ENCODE data around the gene AMIGO3. TPM values are rescaled to one million over a fixed set of nuclear protein-coding genes. Genes with fewer than 3 reads are reported as not detected.
"Not testable (repeated sequence)": the region's sequence is repeated elsewhere in the genome, so short reads cannot be mapped to it uniquely, and the experiment has no call there.

Gene AMIGO3
- total RNA-seq, 1 donor = 3.8 TPM

DNA sequence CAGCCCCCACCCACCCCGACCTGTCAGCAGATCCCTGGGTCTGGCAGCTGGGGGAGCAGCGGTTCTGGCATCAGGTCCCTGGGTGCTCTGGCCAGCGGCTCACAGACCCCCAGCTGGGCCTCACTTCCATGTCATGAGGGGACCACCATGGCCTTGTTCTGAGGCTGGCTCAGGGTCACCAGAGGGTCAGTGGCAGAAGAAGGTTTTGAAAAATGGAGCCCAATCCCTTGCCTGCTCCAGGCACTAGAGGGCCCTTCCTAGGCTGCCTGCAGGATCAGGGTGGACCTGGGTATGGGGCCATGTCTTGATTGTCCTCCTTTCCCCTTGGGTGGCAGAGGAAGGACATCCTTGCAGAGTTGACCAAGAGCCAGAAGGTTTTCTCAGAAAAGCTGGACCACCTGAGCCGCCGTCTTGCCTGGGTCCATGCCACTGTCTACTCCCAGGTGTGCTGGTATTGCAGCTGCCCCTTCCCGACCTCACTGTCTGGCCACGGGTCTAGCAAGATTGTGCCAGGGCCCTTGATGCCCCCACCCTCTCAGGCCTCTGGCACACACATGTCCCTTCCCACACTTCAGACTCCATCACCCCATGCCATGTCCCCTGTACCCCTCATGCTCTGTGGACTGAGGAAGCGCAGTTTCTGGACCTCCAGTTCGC, 12.9 kb downstream of the AMIGO3 start:
- Histone ChIP-seq H3K27me3 (ENCODE audit: insufficient read depth, low read length) (no peaks in the 10 kb centered on the region), H3K9me3 (ENCODE audit: low read depth, low read length) (no peaks in the 10 kb centered on the region), H3K4me3 (ENCODE audit: low read length) (no peak overlapping the region), H3K4me1 (ENCODE audit: insufficient read depth, low read length) (no peaks in the 10 kb centered on the region)

DNA sequence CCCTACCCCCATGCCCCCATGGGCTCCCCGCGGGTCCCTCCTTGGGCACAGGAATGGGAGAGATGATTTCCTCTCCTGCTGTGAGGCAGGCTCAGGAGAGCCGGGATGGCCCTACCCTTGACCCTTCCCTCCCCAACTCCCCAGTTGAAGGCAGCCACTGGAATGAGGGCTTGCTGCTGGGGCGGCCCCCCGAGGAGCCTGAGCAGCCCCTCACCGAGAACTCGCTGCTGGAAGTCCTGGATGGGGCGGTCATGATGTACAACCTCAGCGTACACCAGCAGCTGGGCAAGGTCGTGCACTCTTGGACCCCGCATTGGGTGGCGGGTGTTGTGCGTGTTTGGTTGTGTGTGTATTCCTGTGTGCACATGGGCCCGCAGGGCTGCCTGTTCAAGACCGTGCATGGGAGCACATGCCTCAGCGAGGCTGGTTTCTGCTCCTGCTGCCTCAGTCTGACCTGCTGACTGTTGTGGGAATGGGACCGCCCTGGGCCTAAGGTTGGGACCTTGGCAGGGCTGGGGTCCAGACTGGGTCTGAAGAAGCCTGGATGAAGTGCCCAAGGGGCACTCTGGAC, 14.0 kb downstream of the AMIGO3 start:
- H3K27me3 ChIP-seq (ENCODE audit: insufficient read depth, low read length) = no peaks in the 10 kb centered on the region
- no peaks in the 10 kb centered on the region for H3K9me3 ChIP-seq (ENCODE audit: low read depth, low read length)
- H3K4me3 ChIP-seq (ENCODE audit: low read length) = no peak overlapping the region
- H3K4me1 ChIP-seq (ENCODE audit: insufficient read depth, low read length) = no peaks in the 10 kb centered on the region

DNA sequence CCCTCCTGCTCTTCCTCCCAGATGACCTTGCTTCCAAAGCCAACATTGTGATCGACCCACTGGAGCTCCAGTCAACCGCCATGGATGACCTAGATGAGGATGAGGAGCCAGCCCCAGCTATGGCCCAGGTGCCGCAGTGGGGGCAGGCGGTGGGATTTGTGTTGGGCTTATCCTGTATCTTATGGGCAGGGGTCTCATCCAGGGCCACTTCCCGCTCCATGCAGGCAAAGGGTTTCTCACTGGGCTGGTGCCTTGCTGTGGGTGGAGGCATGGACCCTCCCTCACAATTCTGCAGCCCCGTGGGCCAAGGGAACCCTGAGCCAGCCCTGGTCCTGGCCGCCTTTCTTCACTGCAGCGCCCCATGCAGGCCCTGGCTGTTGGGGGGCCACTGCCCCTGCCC, 14.9 kb downstream of the AMIGO3 start:
- Histone ChIP-seq H3K4me1 (ENCODE audit: insufficient read depth, low read length) (no peaks in the 10 kb centered on the region), H3K9me3 (ENCODE audit: low read depth, low read length) (no peaks in the 10 kb centered on the region), H3K27me3 (ENCODE audit: insufficient read depth, low read length) (no peaks in the 10 kb centered on the region), H3K4me3 (ENCODE audit: low read length) (no peak overlapping the region)

DNA sequence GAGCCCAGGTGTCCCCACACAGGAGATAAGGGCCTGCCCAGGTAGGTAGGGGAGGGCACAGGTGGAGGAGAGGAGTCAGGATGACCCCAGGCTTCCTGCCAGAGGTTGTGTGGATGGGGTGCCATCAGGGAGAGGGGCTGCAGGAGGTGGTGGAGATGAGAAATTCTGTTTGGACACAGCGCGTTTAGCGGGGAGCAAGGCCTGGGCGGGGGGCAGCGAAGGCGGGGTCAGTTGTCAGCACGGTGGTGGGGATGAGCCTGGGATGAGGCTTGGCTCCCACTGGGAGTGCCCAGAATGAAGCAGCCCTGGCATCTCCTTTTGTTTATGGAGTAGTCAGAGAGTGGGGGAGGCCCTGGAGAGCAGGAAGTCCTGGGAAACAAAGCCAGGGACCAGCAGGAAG, 15.5 kb downstream of the AMIGO3 start:
- Histone ChIP-seq H3K4me3 (ENCODE audit: low read length) (no peak overlapping the region), H3K4me1 (ENCODE audit: insufficient read depth, low read length) (no peaks in the 10 kb centered on the region), H3K27me3 (ENCODE audit: insufficient read depth, low read length) (no peaks in the 10 kb centered on the region), H3K9me3 (ENCODE audit: low read depth, low read length) (no peaks in the 10 kb centered on the region)

DNA sequence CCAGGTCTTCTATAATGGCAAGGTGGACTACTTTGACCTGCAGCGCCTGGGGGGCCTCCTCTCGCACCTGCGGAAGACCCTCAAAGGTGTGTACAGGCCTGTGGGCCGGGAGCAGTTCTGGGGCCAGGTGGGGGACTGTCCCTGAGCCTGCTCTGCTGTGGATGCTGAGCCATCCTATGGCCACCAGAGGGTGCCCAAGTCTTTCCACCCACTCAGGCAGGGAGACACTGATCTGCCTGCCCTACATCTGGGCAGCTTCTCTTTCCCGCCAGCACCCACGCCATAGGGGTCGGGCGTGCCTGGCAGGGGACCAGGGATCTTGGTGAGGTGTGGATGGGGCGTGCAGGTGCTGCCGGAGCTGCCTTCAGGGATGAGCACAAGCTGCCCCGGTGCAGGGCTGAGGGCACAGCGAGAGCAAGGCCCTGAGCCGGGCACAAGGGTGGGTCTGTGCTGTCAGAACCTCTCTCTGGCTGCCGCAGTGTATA, 16.0 kb downstream of the AMIGO3 start:
- Histone ChIP-seq H3K4me1 (ENCODE audit: insufficient read depth, low read length) (no peaks in the 10 kb centered on the region), H3K4me3 (ENCODE audit: low read length) (no peak overlapping the region), H3K9me3 (ENCODE audit: low read depth, low read length) (no peaks in the 10 kb centered on the region), H3K27me3 (ENCODE audit: insufficient read depth, low read length) (no peaks in the 10 kb centered on the region)

DNA sequence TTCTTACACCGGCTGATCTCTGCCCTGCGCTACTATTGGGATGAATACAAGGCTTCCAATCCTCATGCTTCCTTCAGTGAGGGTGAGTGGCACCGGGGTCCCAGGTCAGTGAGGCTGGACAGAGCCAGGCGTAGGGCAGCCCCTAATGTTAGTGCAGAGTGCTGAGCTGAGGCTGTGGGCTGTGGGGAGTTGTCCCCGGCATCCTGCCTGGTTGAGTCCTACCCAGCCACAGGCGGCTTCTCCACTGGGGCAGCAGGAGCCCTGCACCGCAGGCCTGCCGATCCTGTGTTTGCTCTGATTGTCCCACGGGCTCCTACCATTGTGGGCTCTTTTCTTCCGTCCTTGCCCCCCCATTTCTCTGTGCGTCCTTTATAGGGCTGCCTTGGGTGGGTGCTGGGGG, 16.8 kb downstream of the AMIGO3 start:
- Histone ChIP-seq H3K27me3 (ENCODE audit: insufficient read depth, low read length) (no peaks in the 10 kb centered on the region), H3K4me1 (ENCODE audit: insufficient read depth, low read length) (no peaks in the 10 kb centered on the region), H3K9me3 (ENCODE audit: low read depth, low read length) (no peaks in the 10 kb centered on the region), H3K4me3 (ENCODE audit: low read length) (no peak overlapping the region)

DNA sequence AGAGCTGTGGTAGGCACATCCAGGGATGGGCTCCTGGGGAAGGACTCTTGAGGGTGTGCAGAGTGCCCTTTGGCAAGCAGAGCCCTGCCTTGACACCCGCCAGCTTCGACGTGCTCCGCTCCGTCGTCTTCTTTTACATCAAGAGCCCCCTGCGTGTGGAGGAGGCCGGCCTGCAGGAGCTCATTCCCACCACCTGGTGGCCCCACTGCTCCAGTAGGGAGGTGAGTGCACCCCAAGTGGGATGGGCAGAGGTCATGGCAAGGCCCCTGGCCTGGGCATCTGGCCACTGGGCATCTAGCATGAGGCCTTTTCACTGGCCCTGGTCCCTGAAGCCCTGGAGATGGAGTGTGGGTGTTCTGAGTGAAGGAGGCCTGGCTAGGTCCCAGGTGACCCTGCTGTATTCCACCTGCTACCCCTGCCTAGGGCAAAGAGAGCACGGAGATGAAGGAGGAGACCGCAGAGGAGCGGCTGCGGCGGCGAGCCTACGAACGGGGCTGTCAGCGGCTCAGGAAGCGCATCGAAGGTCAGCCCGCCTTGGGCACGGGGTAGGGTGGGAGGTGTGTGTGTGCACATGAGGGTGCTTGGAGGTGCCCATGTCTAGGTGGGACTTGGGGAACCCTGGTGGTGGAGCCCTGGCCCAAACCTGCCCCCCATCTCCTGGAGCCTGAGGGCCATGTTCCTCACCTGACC, 18.0 kb downstream of the AMIGO3 start:
- Histone ChIP-seq H3K27me3 (ENCODE audit: insufficient read depth, low read length) (no peaks in the 10 kb centered on the region), H3K4me1 (ENCODE audit: insufficient read depth, low read length) (no peaks in the 10 kb centered on the region), H3K9me3 (ENCODE audit: low read depth, low read length) (no peaks in the 10 kb centered on the region), H3K4me3 (ENCODE audit: low read length) (no peak overlapping the region)

DNA sequence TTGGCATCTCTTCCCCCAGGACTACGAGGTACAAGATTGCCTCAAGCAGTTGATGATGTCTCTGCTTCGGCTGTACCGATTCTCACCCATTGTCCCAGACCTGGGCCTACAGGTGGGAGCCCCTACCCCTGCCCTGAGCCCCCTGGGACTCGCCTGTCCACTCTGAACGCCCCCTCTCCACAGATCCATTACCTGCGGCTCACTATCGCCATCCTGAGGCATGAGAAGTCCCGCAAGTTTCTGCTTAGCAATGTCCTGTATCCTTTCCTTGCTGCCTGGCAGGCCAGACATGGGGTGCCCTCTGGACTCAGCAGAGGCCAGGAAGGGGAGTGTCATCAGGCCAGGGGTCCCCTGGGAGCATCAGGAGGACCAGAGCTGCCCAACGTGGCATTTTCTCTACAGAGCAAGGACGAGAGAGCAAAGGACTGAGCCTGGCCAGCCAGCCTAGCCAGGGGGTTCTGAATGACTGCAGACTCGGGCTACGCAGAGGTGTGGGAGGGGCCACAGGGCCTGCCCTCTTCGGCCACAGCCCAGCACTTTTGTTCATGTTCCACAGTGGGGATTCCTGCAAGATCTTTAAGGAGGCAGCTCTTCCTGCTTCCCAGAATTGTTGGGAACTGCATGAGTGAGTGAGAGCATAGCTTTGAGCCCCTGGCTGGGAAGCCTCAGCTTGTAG, 18.9 kb downstream of the AMIGO3 start:
- H3K27me3 ChIP-seq (ENCODE audit: insufficient read depth, low read length) = no peaks in the 10 kb centered on the region
- no peaks in the 10 kb centered on the region for H3K4me1 ChIP-seq (ENCODE audit: insufficient read depth, low read length)
- no peak overlapping the region for H3K4me3 ChIP-seq (ENCODE audit: low read length)
- no peaks in the 10 kb centered on the region for H3K9me3 ChIP-seq (ENCODE audit: low read depth, low read length)

DNA sequence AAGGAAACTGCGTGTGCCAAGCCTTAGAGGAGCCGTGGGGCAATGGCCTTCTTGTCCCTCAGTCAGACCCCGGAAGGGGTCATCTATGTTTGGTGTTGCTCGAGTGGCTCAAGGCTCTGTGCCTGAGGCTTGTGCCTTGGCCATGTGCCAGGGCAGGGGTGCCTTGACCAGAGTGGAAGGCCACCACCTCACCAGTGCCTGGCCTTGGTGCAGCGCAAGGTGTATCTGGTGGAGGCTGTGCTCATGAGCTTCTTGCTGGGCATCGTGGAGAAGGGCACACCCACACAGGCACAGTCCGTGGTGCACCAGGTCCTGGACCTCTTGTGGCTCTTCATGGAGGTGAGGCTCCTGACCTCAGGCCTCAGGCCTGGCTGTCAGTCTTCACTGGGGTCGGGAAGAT, 19.5 kb downstream of the AMIGO3 start:
- H3K4me3 ChIP-seq (ENCODE audit: low read length) = no peak overlapping the region
- no peaks in the 10 kb centered on the region for H3K9me3 ChIP-seq (ENCODE audit: low read depth, low read length)
- no peaks in the 10 kb centered on the region for H3K4me1 ChIP-seq (ENCODE audit: insufficient read depth, low read length)
- H3K27me3 ChIP-seq (ENCODE audit: insufficient read depth, low read length) = no peaks in the 10 kb centered on the region

DNA sequence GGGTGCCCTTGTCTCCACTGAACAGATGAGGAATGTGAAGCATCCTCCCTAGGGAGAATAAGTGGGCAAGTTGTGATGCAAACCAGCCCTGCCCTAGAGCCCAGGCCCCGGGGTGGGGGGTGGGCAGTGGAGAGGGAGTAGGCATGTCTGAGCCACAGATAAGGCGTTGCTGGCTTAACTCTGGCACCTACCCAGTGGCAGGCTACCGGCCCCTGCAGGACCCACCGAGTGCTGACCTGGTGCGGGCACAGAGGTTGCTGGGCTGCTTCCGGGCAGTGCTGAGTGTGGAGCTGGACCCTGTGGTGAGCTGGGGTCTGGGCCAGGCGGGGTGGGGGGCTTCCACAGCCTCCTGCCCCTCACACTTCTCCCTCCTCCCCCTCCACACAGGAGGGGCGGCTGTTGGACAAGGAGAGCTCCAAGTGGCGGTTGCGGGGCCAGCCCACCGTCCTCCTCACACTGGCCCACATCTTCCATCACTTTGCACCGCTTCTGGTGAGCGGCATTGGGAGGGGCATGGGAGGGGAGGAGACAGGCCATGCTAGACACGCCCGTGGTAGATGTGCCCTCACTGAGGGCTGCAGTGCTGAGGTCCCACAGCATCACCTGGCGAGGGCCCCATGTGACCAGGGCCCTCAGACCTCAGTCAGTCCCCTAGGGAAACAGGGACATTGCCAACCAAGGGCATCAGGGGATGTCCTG, 20.1 kb downstream of the AMIGO3 start:
- Histone ChIP-seq H3K9me3 (ENCODE audit: low read depth, low read length) (no peaks in the 10 kb centered on the region), H3K27me3 (ENCODE audit: insufficient read depth, low read length) (no peaks in the 10 kb centered on the region)

DNA sequence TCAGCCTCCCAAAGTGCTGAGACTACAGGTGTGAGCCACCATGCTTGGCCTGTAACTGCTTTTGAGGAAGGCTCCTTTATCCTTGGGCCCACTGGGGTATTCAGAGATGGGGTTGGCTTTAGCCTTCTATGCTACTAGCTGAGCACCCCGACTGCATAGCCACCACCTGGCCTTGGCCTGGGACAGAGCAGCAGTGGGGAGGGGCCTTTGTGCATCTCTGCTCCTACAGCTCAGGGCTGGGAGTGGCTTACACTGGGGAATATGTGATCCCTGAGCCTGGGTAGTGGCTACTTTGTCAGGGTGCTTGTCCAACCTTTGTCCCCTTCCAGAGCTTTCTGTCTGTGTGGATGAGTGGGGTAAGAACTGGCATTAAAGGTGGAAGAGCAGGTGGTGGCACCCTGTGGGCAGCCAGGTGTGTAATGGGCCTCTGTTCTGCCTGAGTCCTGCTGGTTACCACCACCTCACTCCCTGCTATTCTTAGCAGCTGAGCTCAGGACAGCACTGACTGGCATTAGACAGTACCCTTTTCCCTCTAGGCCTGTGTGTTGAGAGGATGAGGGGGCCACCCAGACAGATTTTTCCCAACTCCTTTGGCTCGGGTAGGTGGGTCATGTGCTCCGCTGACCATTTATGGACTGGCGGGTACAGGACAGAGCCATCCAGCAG, 24.0 kb downstream of the AMIGO3 start:
- H3K4me1 ChIP-seq (ENCODE audit: insufficient read depth, low read length) = peaks cover 12% of the 10 kb centered on the region
- not testable (repeated sequence) for H3K4me3 ChIP-seq (ENCODE audit: low read length); H3K27me3 ChIP-seq (ENCODE audit: insufficient read depth, low read length); H3K9me3 ChIP-seq (ENCODE audit: low read depth, low read length)

More for the DNA sequence above, 20.1 kb downstream of the AMIGO3 start:
- no peaks in the 10 kb centered on the region for H3K4me1 ChIP-seq (ENCODE audit: insufficient read depth, low read length)
- H3K4me3 ChIP-seq (ENCODE audit: low read length) = no peak overlapping the region

DNA sequence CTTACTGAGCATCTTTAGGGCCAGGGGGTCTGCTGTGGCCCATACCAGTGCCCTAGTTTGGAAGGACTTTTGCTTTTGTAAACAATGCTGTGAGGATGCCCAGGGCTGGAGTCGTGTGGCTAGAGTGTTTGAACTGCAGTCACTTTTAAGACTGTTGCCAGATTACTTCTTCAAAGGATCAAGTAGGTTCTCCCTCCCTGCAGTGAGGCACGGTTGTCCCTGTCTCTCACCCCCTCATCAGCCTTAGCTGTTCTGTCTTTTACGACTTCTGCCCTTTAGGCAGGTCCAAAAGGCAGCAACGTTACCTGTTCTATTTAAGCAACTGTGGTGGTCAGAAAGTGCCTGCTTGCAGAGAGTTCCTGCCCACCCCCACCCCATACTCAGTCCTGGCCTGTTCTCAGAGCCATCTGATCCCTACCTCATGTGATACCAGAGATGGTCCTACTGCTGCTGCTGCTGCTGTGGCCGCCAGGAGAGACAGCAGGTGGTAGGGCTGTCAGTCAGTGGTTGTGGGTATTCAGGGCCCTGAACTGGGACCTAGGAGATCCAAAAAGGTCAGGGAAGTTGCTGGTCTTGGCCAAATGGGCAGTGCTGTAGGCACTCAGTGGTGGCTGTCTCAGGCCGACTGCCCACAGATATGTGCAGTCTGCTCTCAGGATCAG, 24.9 kb downstream of the AMIGO3 start:
- H3K9me3 ChIP-seq (ENCODE audit: low read depth, low read length); H3K4me3 ChIP-seq (ENCODE audit: low read length): not testable (repeated sequence)

DNA sequence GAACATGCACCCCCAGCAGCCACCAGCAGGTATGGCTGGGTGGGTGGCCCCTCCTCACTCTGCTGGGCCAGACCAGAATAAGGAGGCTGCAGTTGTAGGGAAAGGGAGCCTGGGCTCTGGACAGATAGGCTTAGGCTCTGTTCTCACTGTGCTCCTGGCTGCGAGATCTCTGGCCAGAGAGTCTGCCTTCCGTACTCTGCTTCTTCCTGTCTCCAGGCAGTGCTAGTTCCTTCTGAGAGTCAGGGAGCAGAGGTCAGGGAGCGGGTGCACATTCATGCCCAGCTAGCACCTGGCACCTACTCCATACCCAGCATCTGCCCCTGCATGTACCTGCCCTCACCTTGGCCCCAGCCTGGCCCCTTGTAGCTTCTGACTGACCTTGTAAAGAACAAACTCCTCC, 28.0 kb downstream of the AMIGO3 start:
- H3K27me3 ChIP-seq (ENCODE audit: insufficient read depth, low read length); H3K9me3 ChIP-seq (ENCODE audit: low read depth, low read length); H3K4me3 ChIP-seq (ENCODE audit: low read length): not testable (repeated sequence)
- H3K4me1 ChIP-seq (ENCODE audit: insufficient read depth, low read length) = peaks cover 31% of the 10 kb centered on the region

More for the DNA sequence above, 24.9 kb downstream of the AMIGO3 start:
- not testable (repeated sequence) for H3K27me3 ChIP-seq (ENCODE audit: insufficient read depth, low read length)
- H3K4me1 ChIP-seq (ENCODE audit: insufficient read depth, low read length) = peaks cover 19% of the 10 kb centered on the region

DNA sequence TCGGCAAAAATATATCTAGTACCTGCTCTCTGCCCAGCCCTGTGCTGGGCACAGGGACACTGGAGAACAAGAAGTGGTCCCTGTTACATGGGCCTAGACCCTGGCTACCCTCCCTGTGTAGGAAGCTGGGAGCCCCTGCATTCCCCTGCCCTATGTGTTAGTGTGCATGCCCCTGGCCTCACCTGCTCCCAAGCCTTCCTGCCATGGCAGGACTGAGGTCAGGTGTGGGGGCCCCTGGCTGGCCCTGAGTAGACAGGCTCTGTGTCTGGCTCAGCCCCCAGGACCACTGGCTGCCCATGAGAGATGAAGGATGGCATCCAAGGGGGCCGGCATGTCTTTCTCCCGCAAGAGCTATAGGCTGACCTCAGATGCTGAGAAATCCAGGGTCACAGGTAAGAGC, 28.6 kb downstream of the AMIGO3 start:
- H3K27me3 ChIP-seq (ENCODE audit: insufficient read depth, low read length); H3K9me3 ChIP-seq (ENCODE audit: low read depth, low read length); H3K4me3 ChIP-seq (ENCODE audit: low read length): not testable (repeated sequence)
- peaks cover 34% of the 10 kb centered on the region for H3K4me1 ChIP-seq (ENCODE audit: insufficient read depth, low read length)
